ENCODE data around the gene GNG12.

GNG12 gene

DNA sequence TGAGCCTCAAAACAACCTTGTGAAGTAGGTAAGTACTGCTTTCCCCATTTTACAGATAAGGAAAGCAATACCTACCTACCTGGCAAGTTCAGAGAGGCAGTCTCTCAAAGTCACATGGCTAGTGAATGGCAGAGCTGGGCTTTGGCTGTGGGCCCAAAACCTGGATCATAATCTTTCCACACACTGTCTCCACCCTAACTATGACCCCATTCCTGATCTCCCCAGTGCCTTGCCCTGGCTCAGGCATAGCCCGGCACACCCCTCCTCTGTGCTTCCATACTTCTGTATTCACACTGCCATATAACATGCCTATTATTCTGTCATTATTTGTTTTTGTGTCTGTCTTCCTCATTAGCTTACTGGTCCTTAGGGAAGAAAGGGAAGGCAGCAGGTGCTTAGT lies 15.9 kb downstream of the GNG12 start:
- TF ChIP-seq, protein P1, sequence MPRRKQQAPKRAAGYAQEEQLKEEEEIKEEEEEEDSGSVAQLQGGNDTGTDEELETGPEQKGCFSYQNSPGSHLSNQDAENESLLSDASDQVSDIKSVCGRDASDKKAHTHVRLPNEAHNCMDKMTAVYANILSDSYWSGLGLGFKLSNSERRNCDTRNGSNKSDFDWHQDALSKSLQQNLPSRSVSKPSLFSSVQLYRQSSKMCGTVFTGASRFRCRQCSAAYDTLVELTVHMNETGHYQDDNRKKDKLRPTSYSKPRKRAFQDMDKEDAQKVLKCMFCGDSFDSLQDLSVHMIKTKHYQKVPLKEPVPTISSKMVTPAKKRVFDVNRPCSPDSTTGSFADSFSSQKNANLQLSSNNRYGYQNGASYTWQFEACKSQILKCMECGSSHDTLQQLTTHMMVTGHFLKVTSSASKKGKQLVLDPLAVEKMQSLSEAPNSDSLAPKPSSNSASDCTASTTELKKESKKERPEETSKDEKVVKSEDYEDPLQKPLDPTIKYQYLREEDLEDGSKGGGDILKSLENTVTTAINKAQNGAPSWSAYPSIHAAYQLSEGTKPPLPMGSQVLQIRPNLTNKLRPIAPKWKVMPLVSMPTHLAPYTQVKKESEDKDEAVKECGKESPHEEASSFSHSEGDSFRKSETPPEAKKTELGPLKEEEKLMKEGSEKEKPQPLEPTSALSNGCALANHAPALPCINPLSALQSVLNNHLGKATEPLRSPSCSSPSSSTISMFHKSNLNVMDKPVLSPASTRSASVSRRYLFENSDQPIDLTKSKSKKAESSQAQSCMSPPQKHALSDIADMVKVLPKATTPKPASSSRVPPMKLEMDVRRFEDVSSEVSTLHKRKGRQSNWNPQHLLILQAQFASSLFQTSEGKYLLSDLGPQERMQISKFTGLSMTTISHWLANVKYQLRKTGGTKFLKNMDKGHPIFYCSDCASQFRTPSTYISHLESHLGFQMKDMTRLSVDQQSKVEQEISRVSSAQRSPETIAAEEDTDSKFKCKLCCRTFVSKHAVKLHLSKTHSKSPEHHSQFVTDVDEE (CRISPR knock-in tag; IDR thresholded peaks at IDR 0.05) = no peak
- no peak for TF ChIP-seq ZNF565 (CRISPR knock-in tag; conservative IDR thresholded peaks at IDR 0.05; ENCODE audit: low read depth)
- TF ChIP-seq, protein P2, sequence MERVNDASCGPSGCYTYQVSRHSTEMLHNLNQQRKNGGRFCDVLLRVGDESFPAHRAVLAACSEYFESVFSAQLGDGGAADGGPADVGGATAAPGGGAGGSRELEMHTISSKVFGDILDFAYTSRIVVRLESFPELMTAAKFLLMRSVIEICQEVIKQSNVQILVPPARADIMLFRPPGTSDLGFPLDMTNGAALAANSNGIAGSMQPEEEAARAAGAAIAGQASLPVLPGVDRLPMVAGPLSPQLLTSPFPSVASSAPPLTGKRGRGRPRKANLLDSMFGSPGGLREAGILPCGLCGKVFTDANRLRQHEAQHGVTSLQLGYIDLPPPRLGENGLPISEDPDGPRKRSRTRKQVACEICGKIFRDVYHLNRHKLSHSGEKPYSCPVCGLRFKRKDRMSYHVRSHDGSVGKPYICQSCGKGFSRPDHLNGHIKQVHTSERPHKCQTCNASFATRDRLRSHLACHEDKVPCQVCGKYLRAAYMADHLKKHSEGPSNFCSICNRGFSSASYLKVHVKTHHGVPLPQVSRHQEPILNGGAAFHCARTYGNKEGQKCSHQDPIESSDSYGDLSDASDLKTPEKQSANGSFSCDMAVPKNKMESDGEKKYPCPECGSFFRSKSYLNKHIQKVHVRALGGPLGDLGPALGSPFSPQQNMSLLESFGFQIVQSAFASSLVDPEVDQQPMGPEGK (CRISPR knock-in tag; IDR thresholded peaks at IDR 0.05; ENCODE audit: borderline replicate concordance) = no peak
- no peak for TF ChIP-seq TCF4 (CRISPR knock-in tag; IDR thresholded peaks at IDR 0.05; ENCODE audit: borderline replicate concordance)
- TF ChIP-seq ZNF8 (CRISPR knock-in tag; IDR thresholded peaks at IDR 0.05) = no peak
- no peak for TF ChIP-seq CSDC2 (CRISPR knock-in tag; IDR thresholded peaks at IDR 0.05)
- TF ChIP-seq, protein P3, sequence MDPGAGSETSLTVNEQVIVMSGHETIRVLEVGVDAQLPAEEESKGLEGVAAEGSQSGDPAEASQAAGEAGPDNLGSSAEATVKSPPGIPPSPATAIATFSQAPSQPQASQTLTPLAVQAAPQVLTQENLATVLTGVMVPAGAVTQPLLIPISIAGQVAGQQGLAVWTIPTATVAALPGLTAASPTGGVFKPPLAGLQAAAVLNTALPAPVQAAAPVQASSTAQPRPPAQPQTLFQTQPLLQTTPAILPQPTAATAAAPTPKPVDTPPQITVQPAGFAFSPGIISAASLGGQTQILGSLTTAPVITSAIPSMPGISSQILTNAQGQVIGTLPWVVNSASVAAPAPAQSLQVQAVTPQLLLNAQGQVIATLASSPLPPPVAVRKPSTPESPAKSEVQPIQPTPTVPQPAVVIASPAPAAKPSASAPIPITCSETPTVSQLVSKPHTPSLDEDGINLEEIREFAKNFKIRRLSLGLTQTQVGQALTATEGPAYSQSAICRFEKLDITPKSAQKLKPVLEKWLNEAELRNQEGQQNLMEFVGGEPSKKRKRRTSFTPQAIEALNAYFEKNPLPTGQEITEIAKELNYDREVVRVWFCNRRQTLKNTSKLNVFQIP (CRISPR knock-in tag; IDR thresholded peaks at IDR 0.05; ENCODE audit: borderline replicate concordance, low read depth) = no peak
- TF ChIP-seq ZFP30 (CRISPR knock-in tag; IDR thresholded peaks at IDR 0.05) = no peak
- no peak for TF ChIP-seq PPARA (CRISPR knock-in tag; IDR thresholded peaks at IDR 0.05; ENCODE audit: borderline replicate concordance)
- TF ChIP-seq ARNTL (CRISPR knock-in tag; IDR thresholded peaks at IDR 0.05; ENCODE audit: borderline replicate concordance, low read depth) = no peak
- no peak for TF ChIP-seq TOX (CRISPR knock-in tag; IDR thresholded peaks at IDR 0.05; ENCODE audit: borderline replicate concordance)
- no peak for TF ChIP-seq RARB (CRISPR knock-in tag; IDR thresholded peaks at IDR 0.05)
- TF ChIP-seq, protein P4, sequence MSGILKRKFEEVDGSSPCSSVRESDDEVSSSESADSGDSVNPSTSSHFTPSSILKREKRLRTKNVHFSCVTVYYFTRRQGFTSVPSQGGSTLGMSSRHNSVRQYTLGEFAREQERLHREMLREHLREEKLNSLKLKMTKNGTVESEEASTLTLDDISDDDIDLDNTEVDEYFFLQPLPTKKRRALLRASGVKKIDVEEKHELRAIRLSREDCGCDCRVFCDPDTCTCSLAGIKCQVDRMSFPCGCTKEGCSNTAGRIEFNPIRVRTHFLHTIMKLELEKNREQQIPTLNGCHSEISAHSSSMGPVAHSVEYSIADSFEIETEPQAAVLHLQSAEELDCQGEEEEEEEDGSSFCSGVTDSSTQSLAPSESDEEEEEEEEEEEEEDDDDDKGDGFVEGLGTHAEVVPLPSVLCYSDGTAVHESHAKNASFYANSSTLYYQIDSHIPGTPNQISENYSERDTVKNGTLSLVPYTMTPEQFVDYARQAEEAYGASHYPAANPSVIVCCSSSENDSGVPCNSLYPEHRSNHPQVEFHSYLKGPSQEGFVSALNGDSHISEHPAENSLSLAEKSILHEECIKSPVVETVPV (CRISPR knock-in tag; IDR thresholded peaks at IDR 0.05) = no peak
- TF ChIP-seq ZFP3 (CRISPR knock-in tag; IDR thresholded peaks at IDR 0.05) = no peak
- TF ChIP-seq ESRRG (CRISPR knock-in tag; IDR thresholded peaks at IDR 0.05) = no peak
- TF ChIP-seq ZC3H10 (CRISPR knock-in tag; IDR thresholded peaks at IDR 0.05) = no peak
- no peak for TF ChIP-seq BACH2 (CRISPR knock-in tag; IDR thresholded peaks at IDR 0.05; ENCODE audit: borderline replicate concordance)
- TF ChIP-seq ISL1 (CRISPR knock-in tag; IDR thresholded peaks at IDR 0.05) = no peak
- TF ChIP-seq, protein P5, sequence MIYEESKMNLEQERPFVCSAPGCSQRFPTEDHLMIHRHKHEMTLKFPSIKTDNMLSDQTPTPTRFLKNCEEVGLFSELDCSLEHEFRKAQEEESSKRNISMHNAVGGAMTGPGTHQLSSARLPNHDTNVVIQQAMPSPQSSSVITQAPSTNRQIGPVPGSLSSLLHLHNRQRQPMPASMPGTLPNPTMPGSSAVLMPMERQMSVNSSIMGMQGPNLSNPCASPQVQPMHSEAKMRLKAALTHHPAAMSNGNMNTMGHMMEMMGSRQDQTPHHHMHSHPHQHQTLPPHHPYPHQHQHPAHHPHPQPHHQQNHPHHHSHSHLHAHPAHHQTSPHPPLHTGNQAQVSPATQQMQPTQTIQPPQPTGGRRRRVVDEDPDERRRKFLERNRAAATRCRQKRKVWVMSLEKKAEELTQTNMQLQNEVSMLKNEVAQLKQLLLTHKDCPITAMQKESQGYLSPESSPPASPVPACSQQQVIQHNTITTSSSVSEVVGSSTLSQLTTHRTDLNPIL (CRISPR knock-in tag; IDR thresholded peaks at IDR 0.05; ENCODE audit: low read depth) = no peak
- TF ChIP-seq OSR1 (CRISPR knock-in tag; IDR thresholded peaks at IDR 0.05) = no peak
- ATAC-seq = no peak

DNA sequence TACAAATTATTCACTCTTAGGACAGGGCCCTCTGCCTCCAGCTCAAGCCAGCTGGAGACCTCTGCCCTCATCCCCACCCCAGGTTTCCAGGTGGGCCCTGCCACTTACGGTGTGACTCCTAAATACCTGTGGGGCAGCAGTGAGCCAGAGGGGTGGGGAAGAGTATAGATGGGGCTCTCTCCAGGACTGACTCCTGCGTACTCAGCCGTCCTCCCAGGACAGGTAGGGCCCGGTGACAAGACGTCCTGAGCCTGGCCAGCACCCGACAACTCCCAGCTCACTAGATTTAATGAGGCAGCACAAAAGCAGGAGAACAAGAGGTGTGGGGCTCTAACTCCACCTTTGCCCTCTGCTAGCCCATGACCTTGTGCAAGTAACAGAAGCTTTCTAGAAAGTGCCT lies 16.8 kb downstream of the GNG12 start:
- ATAC-seq = no peak
- TF ChIP-seq PPARA (CRISPR knock-in tag; IDR thresholded peaks at IDR 0.05; ENCODE audit: borderline replicate concordance) (no peak), SNAI2 (CRISPR knock-in tag; IDR thresholded peaks at IDR 0.05) (no peak), BACH2 (CRISPR knock-in tag; IDR thresholded peaks at IDR 0.05; ENCODE audit: borderline replicate concordance) (no peak), ISL1 (CRISPR knock-in tag; IDR thresholded peaks at IDR 0.05) (no peak), ZNF70 (CRISPR knock-in tag; IDR thresholded peaks at IDR 0.05) (no peak), ZNF565 (CRISPR knock-in tag; conservative IDR thresholded peaks at IDR 0.05; ENCODE audit: low read depth) (no peak), TCF4 (CRISPR knock-in tag; IDR thresholded peaks at IDR 0.05; ENCODE audit: borderline replicate concordance) (no peak), GLIS3 (CRISPR knock-in tag; IDR thresholded peaks at IDR 0.05) (no peak)
- TF ChIP-seq, protein P3 (CRISPR knock-in tag; IDR thresholded peaks at IDR 0.05; ENCODE audit: borderline replicate concordance, low read depth) = no peak
- TF ChIP-seq, protein P2 (CRISPR knock-in tag; IDR thresholded peaks at IDR 0.05; ENCODE audit: borderline replicate concordance) = no peak
- TF ChIP-seq, protein P1 (CRISPR knock-in tag; IDR thresholded peaks at IDR 0.05) = no peak
